OCI-LY1 (cell line): ENCODE data around the gene C9orf43.

Experiments used
- H2AFZ ChIP-seq: fragments of 200-600 bp; sonication (generic), shearing (Covaris generic); 2 replicates; pipeline ENCODE4 v1.6.0; 2014; ENCODE audit warnings: antibody characterized with exemption, mild to moderate bottlenecking, low read length
- H3F3A ChIP-seq: fragments of 200-600 bp; sonication (generic), shearing (Covaris generic); 2 replicates; pipeline ENCODE4 v1.6.0; 2014; ENCODE audit warnings: mild to moderate bottlenecking, antibody characterized with exemption, low read length, moderate library complexity; ENCODE audit not compliant: insufficient read depth
- H3K27ac ChIP-seq: fragments of 200-600 bp; sonication (generic); 2 replicates; pipeline ENCODE4 v1.5.1; 2014; ENCODE audit warnings: low read length, mixed run types, mild to moderate bottlenecking, low read depth; ENCODE audit not compliant: poor library complexity, severe bottlenecking
- H3K27me3 ChIP-seq: fragments of 200-600 bp; sonication (generic); 2 replicates; pipeline ENCODE4 v1.6.0; 2014; ENCODE audit warnings: antibody characterized with exemption, mild to moderate bottlenecking, low read length, moderate library complexity; ENCODE audit not compliant: insufficient read depth
- H3K36me3 ChIP-seq: fragments of 200-600 bp; sonication (generic); 2 replicates; pipeline ENCODE4 v1.6.1; 2014; ENCODE audit warnings: mild to moderate bottlenecking, antibody characterized with exemption, low read length, moderate library complexity, mixed read lengths; ENCODE audit not compliant: insufficient read depth
- H3K4me1 ChIP-seq: fragments of 200-600 bp; sonication (generic); 2 replicates; pipeline ENCODE4 v1.5.1; 2014; ENCODE audit warnings: mild to moderate bottlenecking, low read length, moderate library complexity; ENCODE audit not compliant: insufficient read depth, severe bottlenecking
- H3K4me2 ChIP-seq: fragments of 200-600 bp; sonication (generic), shearing (Covaris generic); 2 replicates; pipeline ENCODE4 v1.6.1; 2014; ENCODE audit warnings: low read length
- H3K4me3 ChIP-seq: fragments of 200-600 bp; sonication (generic); 2 replicates; pipeline ENCODE4 v1.5.1; 2014; ENCODE audit warnings: low read length, low read depth, mild to moderate bottlenecking, mixed read lengths; ENCODE audit not compliant: poor library complexity, severe bottlenecking
- H3K79me2 ChIP-seq: fragments of 200-600 bp; shearing (Covaris generic); 2 replicates; pipeline ENCODE4 v1.6.1; 2016; ENCODE audit warnings: mixed run types, low read length, mixed read lengths; ENCODE audit not compliant: insufficient read depth
- H3K9ac ChIP-seq: fragments of 200-600 bp; sonication (generic), shearing (Covaris generic); 2 replicates; pipeline ENCODE4 v1.6.1; 2014; ENCODE audit warnings: mild to moderate bottlenecking, low read length, mixed read lengths
- H3K9me2 ChIP-seq: fragments of 200-600 bp; sonication (generic), shearing (Covaris generic); 2 replicates; pipeline ENCODE4 v1.6.1; 2014; ENCODE audit warnings: low read depth, mild to moderate bottlenecking, low read length, mixed read lengths
- H3K9me3 ChIP-seq: fragments of 200-600 bp; shearing (Covaris generic); 2 replicates; pipeline ENCODE4 v1.6.1; 2014; ENCODE audit warnings: low read length, mixed read lengths
- H4K20me1 ChIP-seq: fragments of 200-600 bp; sonication (generic), shearing (Covaris generic); 2 replicates; pipeline ENCODE4 v1.6.0; 2016; ENCODE audit warnings: mild to moderate bottlenecking, low read length; ENCODE audit not compliant: insufficient read depth
- EZH2 ChIP-seq: fragments of 200-600 bp; sonication (generic), shearing (Covaris generic); IDR thresholded peaks from 2 replicates; pipeline ENCODE4 v1.8.0; 2017; ENCODE audit warnings: borderline replicate concordance, mixed run types, mild to moderate bottlenecking, antibody characterized with exemption, low read length, moderate library complexity, mixed read lengths
- TF ChIP-seq, protein P1 (sequence below): fragments of 200-600 bp; sonication (generic), shearing (Covaris generic); IDR thresholded peaks from 2 replicates; pipeline ENCODE4 v1.5.1; 2017; ENCODE audit warnings: mild to moderate bottlenecking, antibody characterized with exemption, low read length, moderate library complexity, mixed read lengths

The C9orf43 gene

DNA sequence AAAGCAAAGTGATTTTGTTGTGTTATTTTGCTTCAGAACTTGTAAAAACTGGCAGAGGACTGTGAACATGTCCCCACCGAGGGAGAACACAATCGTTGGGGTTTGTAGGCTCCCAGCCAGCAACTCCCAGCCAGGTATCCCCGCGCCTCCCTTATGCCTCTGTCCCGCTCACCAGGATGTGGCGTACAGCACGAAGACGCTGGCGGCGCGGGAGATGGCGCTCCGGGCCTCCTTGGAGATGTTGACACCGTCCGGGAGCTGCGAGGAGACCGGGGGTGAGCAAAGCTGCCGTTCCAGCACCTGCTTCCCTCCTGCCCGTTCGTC is 702 bp upstream of the C9orf43 start:
- Histone ChIP-seq H3K4me2 (peak overlapping the region; percentile 78), H3K36me3 (peaks cover 30% of the 10 kb centered on the region), H3K9me2 (no peaks in the 10 kb centered on the region), H3K27ac (peak overlapping the region; percentile 89), H2AFZ (no peak overlapping the region), H3K4me1 (peaks cover 36% of the 10 kb centered on the region), H3K27me3 (no peaks in the 10 kb centered on the region), H3F3A (peaks cover 3% of the 10 kb centered on the region; the same call in 1 of the 2 replicates), H3K9ac (peak overlapping the region; percentile 100), H3K9me3 (no peaks in the 10 kb centered on the region), H4K20me1 (no peaks in the 10 kb centered on the region), H3K4me3 (peak overlapping the region; percentile 88), H3K79me2 (peaks cover 8% of the 10 kb centered on the region)
- TF ChIP-seq, protein P1, sequence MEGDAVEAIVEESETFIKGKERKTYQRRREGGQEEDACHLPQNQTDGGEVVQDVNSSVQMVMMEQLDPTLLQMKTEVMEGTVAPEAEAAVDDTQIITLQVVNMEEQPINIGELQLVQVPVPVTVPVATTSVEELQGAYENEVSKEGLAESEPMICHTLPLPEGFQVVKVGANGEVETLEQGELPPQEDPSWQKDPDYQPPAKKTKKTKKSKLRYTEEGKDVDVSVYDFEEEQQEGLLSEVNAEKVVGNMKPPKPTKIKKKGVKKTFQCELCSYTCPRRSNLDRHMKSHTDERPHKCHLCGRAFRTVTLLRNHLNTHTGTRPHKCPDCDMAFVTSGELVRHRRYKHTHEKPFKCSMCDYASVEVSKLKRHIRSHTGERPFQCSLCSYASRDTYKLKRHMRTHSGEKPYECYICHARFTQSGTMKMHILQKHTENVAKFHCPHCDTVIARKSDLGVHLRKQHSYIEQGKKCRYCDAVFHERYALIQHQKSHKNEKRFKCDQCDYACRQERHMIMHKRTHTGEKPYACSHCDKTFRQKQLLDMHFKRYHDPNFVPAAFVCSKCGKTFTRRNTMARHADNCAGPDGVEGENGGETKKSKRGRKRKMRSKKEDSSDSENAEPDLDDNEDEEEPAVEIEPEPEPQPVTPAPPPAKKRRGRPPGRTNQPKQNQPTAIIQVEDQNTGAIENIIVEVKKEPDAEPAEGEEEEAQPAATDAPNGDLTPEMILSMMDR = no peak
- TF ChIP-seq EZH2 = no peak

DNA sequence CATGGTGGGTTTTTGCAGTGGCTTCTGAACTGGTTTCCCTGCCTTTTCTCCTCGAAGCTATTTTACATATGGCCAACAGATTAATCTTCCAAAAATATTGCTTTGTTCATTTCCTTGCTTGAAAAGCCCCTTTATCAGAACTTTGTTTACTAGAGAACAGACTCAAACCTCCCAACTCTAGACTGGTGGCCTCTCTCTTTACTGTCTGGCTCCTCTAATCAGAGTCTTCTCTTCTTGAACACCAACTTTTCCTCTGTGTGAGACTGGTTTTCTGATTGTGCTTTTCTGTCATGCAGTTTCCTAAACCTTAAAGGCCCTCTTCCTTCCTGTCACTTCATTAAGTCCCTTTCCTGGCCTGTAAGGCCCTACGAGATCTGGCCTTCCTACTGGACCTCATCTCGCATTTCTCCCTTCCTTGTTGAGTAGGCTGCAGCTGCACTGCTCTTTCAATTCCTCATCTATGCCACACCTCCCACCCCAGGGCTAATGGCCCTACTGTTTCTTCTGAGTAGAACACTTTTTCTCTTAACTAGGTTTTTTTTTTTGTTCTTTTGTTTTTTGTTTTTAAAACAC is 5.7 kb downstream of the C9orf43 start:
- Histone ChIP-seq H3F3A (no peaks in the 10 kb centered on the region), H3K27me3 (no peaks in the 10 kb centered on the region), H3K4me2 (no peak overlapping the region; the same call in 1 of the 2 replicates), H3K4me1 (peaks cover 23% of the 10 kb centered on the region), H3K36me3 (no peaks in the 10 kb centered on the region), H4K20me1 (no peaks in the 10 kb centered on the region), H3K9me3 (no peaks in the 10 kb centered on the region), H3K9me2 (no peaks in the 10 kb centered on the region), H3K27ac (peak overlapping the region; percentile 32), H3K4me3 (no peak overlapping the region), H3K79me2 (no peaks in the 10 kb centered on the region), H2AFZ (peak overlapping the region; percentile 37; the same call in 1 of the 2 replicates), H3K9ac (no peak overlapping the region)
- no peak for TF ChIP-seq EZH2
- TF ChIP-seq, protein P1 = no peak

DNA sequence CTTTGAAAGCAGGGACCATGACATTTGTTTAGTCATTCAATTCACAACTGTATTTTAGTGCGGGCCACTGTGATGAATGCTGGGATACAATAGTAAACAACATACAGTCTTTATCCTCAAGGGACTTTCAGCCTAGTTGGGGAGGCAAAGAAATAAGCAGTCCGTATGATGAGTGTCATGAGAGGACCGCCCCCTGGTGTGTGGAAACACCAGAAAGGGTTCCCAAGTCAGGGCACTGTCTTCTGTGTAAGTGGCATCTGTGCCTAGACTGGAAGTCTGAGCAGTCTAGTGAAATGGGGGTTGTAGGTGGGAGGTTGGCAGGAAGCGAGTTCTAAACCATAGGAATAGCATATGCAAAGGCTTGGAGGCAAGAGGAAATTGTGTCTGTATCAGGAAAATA is 6.8 kb downstream of the C9orf43 start:
- Histone ChIP-seq H3K27ac (no peak overlapping the region), H3K27me3 (no peaks in the 10 kb centered on the region), H3K4me3 (no peak overlapping the region), H3K79me2 (no peaks in the 10 kb centered on the region), H3K4me1 (peaks cover 16% of the 10 kb centered on the region), H2AFZ (no peak overlapping the region), H3K9me2 (no peaks in the 10 kb centered on the region), H3F3A (no peaks in the 10 kb centered on the region), H3K9ac (no peak overlapping the region), H3K4me2 (no peak overlapping the region), H4K20me1 (no peaks in the 10 kb centered on the region), H3K36me3 (no peaks in the 10 kb centered on the region), H3K9me3 (no peaks in the 10 kb centered on the region)
- TF ChIP-seq, protein P1 = peak; percentile 35; the same call in 1 of the 2 replicates
- TF ChIP-seq EZH2 = no peak
